Activated naive CD4-positive, alpha-beta T cell treated with anti-CD3 and anti-CD28 coated beads for 36 hours (primary cell): ENCODE measurements around the gene PPP3R1. TPM values are rescaled to one million over a fixed set of nuclear protein-coding genes. Genes with fewer than 3 reads are reported as not detected.
A peak's percentile ranks its signal among the peaks of the same experiment; 100 is the strongest.

Source experiments
- CTCF ChIA-PET: fragments of 350-600 bp; sonication (Branson Sonifier 250); formaldehyde crosslinking; loops from one replicate; lab custom pipeline; 2021; ENCODE audit warnings: antibody characterized with exemption; lab: Charles Lee
- DNase-seq: peaks from one replicate; pipeline ENCODE4 v3.0.0-alpha.2; 2020
- H3K27ac Mint-ChIP-seq: one replicate; pipeline ENCODE4 v1.8.0; 2021; ENCODE audit warnings: mild to moderate bottlenecking, mixed read lengths
- H3K27me3 Mint-ChIP-seq: one replicate; pipeline ENCODE4 v1.8.0; 2021; ENCODE audit warnings: low read depth, mixed read lengths
- H3K36me3 Mint-ChIP-seq: one replicate; pipeline ENCODE4 v1.8.0; 2021; ENCODE audit warnings: low read depth, mixed read lengths
- H3K4me1 Mint-ChIP-seq: one replicate; pipeline ENCODE4 v1.8.0; 2021; ENCODE audit warnings: low read depth, mixed read lengths
- H3K4me3 Mint-ChIP-seq: one replicate; pipeline ENCODE4 v1.8.0; 2021; ENCODE audit warnings: mild to moderate bottlenecking, moderate library complexity, mixed read lengths
- H3K9me3 Mint-ChIP-seq: one replicate; pipeline ENCODE4 v1.8.0; 2021; ENCODE audit warnings: mixed read lengths
- intact Hi-C: fragments of 100-400 bp; cut with micrococcal nuclease; formaldehyde crosslinking; loops from one replicate; pipeline ENCODE4 v1.15.1; 2023
- total RNA-seq, 2 experiments: library from RNA; stranded (reverse); gene quantifications; one replicate each; pipeline ENCODE4 v1.2.3, GENCODE V29; 2021

PPP3R1 gene
- total RNA-seq, 2 experiments from 2014 or later: 61.3 to 63.5 TPM

- Mint-ChIP-seq H3K4me3 (peak overlapping the region; percentile 91), H3K9me3 (no peaks in the 10 kb centered on the region), H3K27me3 (no peaks in the 10 kb centered on the region), H3K36me3 (peaks cover 25% of the 10 kb centered on the region), H3K27ac (peak overlapping the region; percentile 99), H3K4me1 (peaks cover 50% of the 10 kb centered on the region)
- intact Hi-C loops: loop anchor here (2.0 to 5.0 kb wide), 3 partner anchors 15 to 584 kb away; no protein-coding TSS in a partner anchor
- CTCF ChIA-PET: interaction anchor here (1.3 kb wide), 1 partner anchor 68 kb away, joined by 3 read pairs; no protein-coding TSS in a partner anchor
- DNase-seq: no peak
Measured at GRCh38 chr2:68158134-68158447, 94.2 kb downstream of the PPP3R1 start.

- Mint-ChIP-seq H3K27ac (peak within 1 kb of the TSS; percentile 99), H3K4me1 (peaks cover 54% of the 10 kb centered on the region), H3K9me3 (no peaks in the 10 kb centered on the region), H3K36me3 (peaks cover 25% of the 10 kb centered on the region), H3K27me3 (no peaks in the 10 kb centered on the region), H3K4me3 (peak within 1 kb of the TSS; percentile 91)
- CTCF ChIA-PET: interaction anchor here (1.3 kb wide), 1 partner anchor 68 kb away, joined by 3 read pairs; no protein-coding TSS in a partner anchor
- intact Hi-C loops: loop anchor here (1.0 to 5.0 kb wide), 10 partner anchors 15 to 761 kb away; partner anchors contain the start of genes APLF, ETAA1 and FBXO48
- peak; percentile 98 for DNase-seq
Measured at GRCh38 chr2:68157402-68158133, 94.8 kb downstream of the PPP3R1 start, which contains the start of gene PNO1. Gene PNO1 (plus strand): TSS chr2:68157888. CDS start chr2:68157935, 47 bp downstream.

- intact Hi-C loops: loop anchor here (1.0 to 5.0 kb wide), 8 partner anchors 34 to 760 kb away; partner anchors contain the start of genes APLF, ETAA1 and FBXO48
- CTCF ChIA-PET: interaction anchor here (0.7 to 1.3 kb wide), 2 partner anchors 19 to 69 kb away, joined by 3 to 4 read pairs; no protein-coding TSS in a partner anchor
- no peak for DNase-seq
- Mint-ChIP-seq H3K9me3 (no peaks in the 10 kb centered on the region), H3K4me1 (peaks cover 59% of the 10 kb centered on the region), H3K27ac (peak overlapping the region; percentile 99), H3K36me3 (peaks cover 22% of the 10 kb centered on the region), H3K27me3 (no peaks in the 10 kb centered on the region), H3K4me3 (peak overlapping the region; percentile 91)
Measured at GRCh38 chr2:68157002-68157401, 95.3 kb downstream of the PPP3R1 start.

GRCh38 chr2:68156419-68156818 lies 95.9 kb downstream of the PPP3R1 start:
- peaks cover 64% of the 10 kb centered on the region for H3K4me1 Mint-ChIP-seq
- H3K9me3 Mint-ChIP-seq: no peaks in the 10 kb centered on the region

DNA sequence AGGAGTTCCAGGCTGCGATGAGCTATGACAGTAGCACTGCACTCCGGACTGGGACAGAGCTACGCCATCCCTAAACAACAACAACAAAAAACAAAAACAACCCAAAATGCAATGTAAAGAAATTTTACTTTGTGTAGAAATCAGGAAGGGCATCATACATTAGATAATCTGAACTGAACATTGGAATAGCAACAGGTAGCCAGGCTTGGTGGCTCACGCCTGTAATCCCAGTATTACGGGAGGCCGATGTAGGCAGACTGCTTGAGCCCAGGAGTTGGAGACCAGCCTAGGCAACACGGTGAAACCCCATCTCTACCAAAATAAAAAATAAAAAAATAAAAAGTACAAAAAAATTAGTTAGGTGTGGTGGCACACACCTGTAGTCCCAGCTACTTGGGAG lies 96.7 kb downstream of the PPP3R1 start:
- Mint-ChIP-seq H3K4me1 (peaks cover 61% of the 10 kb centered on the region), H3K36me3 (peaks cover 15% of the 10 kb centered on the region), H3K27me3 (no peaks in the 10 kb centered on the region), H3K27ac (no peak overlapping the region), H3K4me3 (no peak overlapping the region), H3K9me3 (no peaks in the 10 kb centered on the region)
- intact Hi-C loops: loop anchor here (2.0 to 5.0 kb wide), 4 partner anchors 35 to 759 kb away; partner anchors contain the start of gene ETAA1
- DNase-seq: no peak
- CTCF ChIA-PET: interaction anchor here (1.0 kb wide), 1 partner anchor 13 kb away, joined by 3 read pairs; no protein-coding TSS in a partner anchor

More at GRCh38 chr2:68156419-68156818, 95.9 kb downstream of the PPP3R1 start:
- intact Hi-C loops: loop anchor here (2.0 to 5.0 kb wide), 4 partner anchors 34 to 760 kb away; partner anchors contain the start of gene ETAA1
- H3K4me3 Mint-ChIP-seq: peak overlapping the region; percentile 91
- H3K27ac Mint-ChIP-seq: peak overlapping the region; percentile 30
- no peak for DNase-seq
- CTCF ChIA-PET: interaction anchor here (0.7 to 1.0 kb wide), 2 partner anchors 12 to 19 kb away, joined by 3 to 4 read pairs; no protein-coding TSS in a partner anchor
- H3K36me3 Mint-ChIP-seq: peaks cover 20% of the 10 kb centered on the region
- H3K27me3 Mint-ChIP-seq: no peaks in the 10 kb centered on the region

DNA sequence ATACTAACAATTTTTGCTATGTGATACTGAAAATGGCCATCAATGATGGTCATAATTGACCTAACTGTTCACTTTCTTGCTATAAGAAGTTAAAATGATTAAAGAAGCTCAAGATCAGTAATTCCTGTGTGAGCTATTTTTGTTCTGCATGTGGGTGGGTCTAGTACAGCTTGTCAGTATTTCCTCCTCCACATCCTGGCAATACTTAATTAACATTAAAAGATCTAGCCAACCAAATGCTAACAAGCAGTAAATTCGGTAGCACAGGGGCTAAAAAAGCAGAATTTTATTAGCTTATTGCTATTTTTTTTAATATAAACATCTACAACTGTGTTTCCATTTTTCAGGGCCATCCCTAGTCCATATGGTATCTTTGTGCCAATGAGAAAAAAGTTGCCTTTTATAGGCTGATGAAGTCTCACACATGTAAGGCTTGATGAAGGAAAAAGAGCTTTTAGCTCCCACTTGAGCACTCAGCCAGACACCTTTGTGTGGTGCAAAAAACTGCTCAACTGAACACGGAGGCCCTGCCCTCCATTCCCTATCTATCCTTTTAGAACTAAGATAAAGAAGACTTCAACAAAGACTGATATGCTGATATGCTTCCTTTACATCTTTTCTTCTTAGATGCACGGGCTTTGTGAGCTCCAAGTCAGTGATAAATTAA lies 99.5 kb downstream of the PPP3R1 start:
- intact Hi-C loops: loop anchor here (1.0 kb wide), 1 partner anchor 98 kb away; no protein-coding TSS in a partner anchor
- Mint-ChIP-seq H3K27ac (peak overlapping the region; percentile 86), H3K36me3 (peaks cover 4% of the 10 kb centered on the region), H3K9me3 (no peaks in the 10 kb centered on the region), H3K27me3 (no peaks in the 10 kb centered on the region), H3K4me3 (peak overlapping the region; percentile 38), H3K4me1 (peaks cover 45% of the 10 kb centered on the region)
- CTCF ChIA-PET: interaction anchor here (0.7 to 1.5 kb wide), 6 partner anchors 30 to 565 kb away, joined by 3 to 7 read pairs (median 4); partner anchors contain the start of gene C1D
- DNase-seq: no peak

- H3K36me3 Mint-ChIP-seq: peaks cover 2% of the 10 kb centered on the region
- H3K4me3 Mint-ChIP-seq: no peak overlapping the region
- no peak for DNase-seq
- no peaks in the 10 kb centered on the region for H3K9me3 Mint-ChIP-seq
- peaks cover 37% of the 10 kb centered on the region for H3K4me1 Mint-ChIP-seq
- H3K27me3 Mint-ChIP-seq: no peaks in the 10 kb centered on the region
- H3K27ac Mint-ChIP-seq: peak overlapping the region; percentile 11
- CTCF ChIA-PET: interaction anchor here (0.6 to 1.4 kb wide), 2 partner anchors 28 to 58 kb away, joined by 3 to 4 read pairs; no protein-coding TSS in a partner anchor
- intact Hi-C loops: no loop called here
Measured at GRCh38 chr2:68151037-68151436, 101.3 kb downstream of the PPP3R1 start.

DNA sequence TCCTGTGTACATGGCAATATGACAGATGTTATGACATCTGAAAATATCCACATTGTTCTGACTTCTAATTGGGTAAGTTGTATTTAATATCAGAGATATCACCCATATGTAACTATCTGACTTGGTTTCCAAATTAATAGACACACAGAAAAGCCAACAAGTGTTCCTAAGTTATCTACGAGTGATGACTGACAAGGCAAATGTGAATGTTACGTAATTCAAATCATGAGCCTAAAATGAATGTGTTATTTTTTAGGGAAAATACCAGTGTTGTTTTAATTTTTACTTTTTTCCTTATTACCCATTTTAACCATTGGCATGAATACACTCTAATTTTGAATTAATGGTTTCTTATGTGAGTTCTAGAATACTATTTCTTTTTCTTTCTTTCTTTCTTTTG lies 110.5 kb downstream of the PPP3R1 start:
- Mint-ChIP-seq H3K9me3 (no peaks in the 10 kb centered on the region), H3K4me3 (no peak overlapping the region), H3K36me3 (peaks cover 4% of the 10 kb centered on the region), H3K4me1 (no peaks in the 10 kb centered on the region), H3K27me3 (no peaks in the 10 kb centered on the region), H3K27ac (no peak overlapping the region)
- CTCF ChIA-PET: no interaction called here
- DNase-seq: no peak
- intact Hi-C loops: no loop called here

- intact Hi-C loops: no loop called here
- DNase-seq: no peak
- Mint-ChIP-seq H3K4me3 (no peak overlapping the region), H3K36me3 (peaks cover 9% of the 10 kb centered on the region), H3K4me1 (no peaks in the 10 kb centered on the region), H3K27ac (no peak overlapping the region), H3K27me3 (no peaks in the 10 kb centered on the region), H3K9me3 (no peaks in the 10 kb centered on the region)
- CTCF ChIA-PET: interaction anchor here (2.0 kb wide), 1 partner anchor 13 kb away, joined by 6 read pairs; no protein-coding TSS in a partner anchor
Measured at GRCh38 chr2:68135448-68136320, 116.6 kb downstream of the PPP3R1 start.

DNA sequence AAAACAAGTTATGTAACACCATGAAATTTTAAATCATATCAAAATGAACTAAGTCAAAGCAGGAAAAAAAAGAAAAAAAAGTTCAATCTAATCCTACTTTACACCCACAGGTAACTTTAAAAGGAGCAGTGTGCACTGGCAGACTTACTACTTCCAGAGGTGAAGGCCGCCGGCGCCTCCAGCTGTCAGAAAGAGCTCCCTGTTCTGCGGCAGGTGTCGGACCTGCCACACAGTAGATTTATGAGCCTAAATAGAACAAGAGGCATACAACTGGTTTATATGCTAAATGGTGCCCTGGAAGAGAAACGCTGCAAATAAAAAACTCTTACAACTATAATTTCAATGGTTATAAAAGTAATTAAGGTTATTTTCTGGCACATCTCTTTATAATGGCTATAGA lies 117.8 kb downstream of the PPP3R1 start:
- no peaks in the 10 kb centered on the region for H3K9me3 Mint-ChIP-seq
- intact Hi-C loops: no loop called here
- no peak overlapping the region for H3K4me3 Mint-ChIP-seq
- H3K27ac Mint-ChIP-seq: no peak overlapping the region
- CTCF ChIA-PET: interaction anchor here (1.2 to 1.4 kb wide), 3 partner anchors 12 to 151 kb away, joined by 3 to 8 read pairs (median 4); no protein-coding TSS in a partner anchor
- DNase-seq: no peak
- no peaks in the 10 kb centered on the region for H3K4me1 Mint-ChIP-seq
- H3K36me3 Mint-ChIP-seq: peaks cover 11% of the 10 kb centered on the region
- no peaks in the 10 kb centered on the region for H3K27me3 Mint-ChIP-seq

DNA sequence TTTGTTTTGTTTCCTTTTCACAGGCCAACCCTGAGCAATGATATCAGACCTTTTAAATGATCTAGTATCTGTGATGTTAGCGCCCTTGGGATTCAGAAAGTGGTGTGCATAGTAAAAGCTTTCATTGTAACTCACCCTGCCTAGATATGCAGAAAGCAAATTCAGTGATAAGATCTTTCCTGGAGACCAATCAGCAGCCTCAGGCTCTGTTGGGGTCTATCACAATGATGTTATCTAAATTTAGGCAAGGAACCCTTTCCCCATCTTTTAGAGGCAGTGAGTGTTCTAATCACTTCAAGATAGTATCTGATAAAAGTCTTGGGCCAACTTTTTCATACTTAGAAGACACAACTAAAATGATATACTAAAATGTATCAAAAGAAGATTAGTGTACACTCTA lies 118.2 kb downstream of the PPP3R1 start:
- Mint-ChIP-seq H3K4me3 (no peak overlapping the region), H3K27ac (no peak overlapping the region), H3K9me3 (no peaks in the 10 kb centered on the region), H3K27me3 (no peaks in the 10 kb centered on the region), H3K36me3 (peaks cover 10% of the 10 kb centered on the region), H3K4me1 (no peaks in the 10 kb centered on the region)
- intact Hi-C loops: no loop called here
- CTCF ChIA-PET: interaction anchor here (0.6 to 1.4 kb wide), 4 partner anchors 12 to 152 kb away, joined by 3 to 8 read pairs (median 4); no protein-coding TSS in a partner anchor
- no peak for DNase-seq
